ENCODE data around the gene ITPRIPL1.

Gene ITPRIPL1

DNA sequence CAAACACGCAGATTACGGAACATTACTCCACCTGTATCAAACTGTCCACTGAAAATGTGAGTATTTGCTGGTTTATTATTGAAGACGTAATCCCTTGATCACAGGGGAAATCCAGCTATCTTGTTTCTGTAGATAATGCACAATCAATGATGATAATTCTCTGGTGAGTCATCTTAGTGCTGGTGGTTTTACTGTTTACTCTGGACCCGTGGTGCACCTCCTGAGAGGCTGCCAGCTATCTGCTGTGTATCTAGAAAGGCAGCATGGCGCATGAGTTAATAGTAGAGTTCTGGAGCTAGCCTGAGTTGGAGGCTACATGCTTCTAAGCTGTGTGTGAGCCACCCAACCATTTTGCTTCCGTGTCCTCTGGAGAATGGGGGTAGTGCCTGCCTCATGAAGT lies 17.0 kb downstream of the ITPRIPL1 start:
- Histone ChIP-seq H3K27ac (peak overlapping the region; percentile 31; the same call in 1 of the 2 replicates), H3K4me3 (ENCODE audit: low read depth, low read length) (no peak overlapping the region), H3K36me3 (peaks cover 64% of the 10 kb centered on the region), H3K27me3 (ENCODE audit: insufficient read depth, low read depth, severe bottlenecking) (no peaks in the 10 kb centered on the region), H3K9me3 (ENCODE audit: severe bottlenecking) (no peaks in the 10 kb centered on the region)
- no peak for DNase-seq
- TF ChIP-seq CTCF (IDR thresholded peaks at IDR 0.05; ENCODE audit: low read depth, low read length): no peak

DNA sequence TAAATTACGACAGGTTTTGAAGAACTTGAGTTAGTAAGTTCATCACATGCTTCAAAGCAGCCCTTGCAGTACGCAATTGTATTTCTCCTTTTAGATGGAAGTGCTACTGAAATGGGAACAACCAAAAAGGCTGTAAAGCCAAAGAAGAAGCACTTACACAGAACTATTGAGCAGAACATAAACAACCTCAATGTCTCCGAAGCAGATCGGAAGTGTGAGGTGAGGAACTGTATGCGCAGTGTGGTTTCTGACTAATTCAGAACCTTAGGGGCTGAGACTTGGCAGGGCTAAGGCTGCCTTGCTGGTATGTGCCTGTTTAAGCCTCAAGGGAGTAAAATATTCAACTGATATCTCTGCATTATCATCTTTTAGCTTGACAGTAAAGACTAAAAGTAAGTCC lies 18.9 kb downstream of the ITPRIPL1 start:
- no peak for DNase-seq
- Histone ChIP-seq H3K9me3 (ENCODE audit: severe bottlenecking) (no peaks in the 10 kb centered on the region), H3K36me3 (peaks cover 81% of the 10 kb centered on the region), H3K27ac (peak overlapping the region; percentile 59), H3K27me3 (ENCODE audit: insufficient read depth, low read depth, severe bottlenecking) (no peaks in the 10 kb centered on the region), H3K4me3 (ENCODE audit: low read depth, low read length) (no peak overlapping the region)
- TF ChIP-seq CTCF (IDR thresholded peaks at IDR 0.05; ENCODE audit: low read depth, low read length): no peak

DNA sequence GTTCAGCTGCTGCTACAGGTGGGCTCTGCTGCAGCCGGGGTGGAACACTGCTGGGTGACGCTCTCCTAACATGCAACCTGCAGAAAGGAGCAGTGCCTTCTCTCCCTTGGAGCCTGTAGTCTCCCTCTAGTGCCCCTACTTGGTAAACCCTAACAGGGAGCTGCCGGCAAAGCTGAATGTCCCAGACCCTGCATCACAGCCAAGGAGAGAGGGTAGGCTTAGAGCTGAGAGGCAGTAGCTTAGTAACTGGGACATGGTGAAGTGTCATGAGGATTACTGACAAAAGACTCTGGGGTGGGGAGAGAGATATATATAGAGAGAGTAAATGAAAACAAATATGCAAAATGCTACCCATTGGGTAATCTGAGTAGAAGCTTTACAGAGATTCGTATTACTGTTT lies 20.3 kb downstream of the ITPRIPL1 start:
- DNase-seq: peak; percentile 87
- peak; percentile 84 for TF ChIP-seq CTCF (IDR thresholded peaks at IDR 0.05; ENCODE audit: low read depth, low read length)
- Histone ChIP-seq H3K27ac (peak overlapping the region; percentile 65), H3K36me3 (peaks cover 88% of the 10 kb centered on the region), H3K4me3 (ENCODE audit: low read depth, low read length) (no peak overlapping the region), H3K9me3 (ENCODE audit: severe bottlenecking) (no peaks in the 10 kb centered on the region), H3K27me3 (ENCODE audit: insufficient read depth, low read depth, severe bottlenecking) (no peaks in the 10 kb centered on the region)

GRCh38 chr2:96345868-96346462 lies 20.8 kb downstream of the ITPRIPL1 start:
- Histone ChIP-seq H3K27me3 (ENCODE audit: insufficient read depth, low read depth, severe bottlenecking) (no peaks in the 10 kb centered on the region), H3K36me3 (peaks cover 93% of the 10 kb centered on the region), H3K9me3 (ENCODE audit: severe bottlenecking) (no peaks in the 10 kb centered on the region), H3K4me3 (ENCODE audit: low read depth, low read length) (no peak overlapping the region), H3K27ac (no peak overlapping the region)
- no peak for DNase-seq
- TF ChIP-seq CTCF (IDR thresholded peaks at IDR 0.05; ENCODE audit: low read depth, low read length): no peak

GRCh38 chr2:96347395-96347794 lies 22.3 kb downstream of the ITPRIPL1 start:
- H3K4me3 ChIP-seq (ENCODE audit: low read depth, low read length): no peak overlapping the region
- peaks cover 94% of the 10 kb centered on the region for H3K36me3 ChIP-seq
- no peak for TF ChIP-seq CTCF (IDR thresholded peaks at IDR 0.05; ENCODE audit: low read depth, low read length)
- H3K9me3 ChIP-seq (ENCODE audit: severe bottlenecking): no peaks in the 10 kb centered on the region
- H3K27ac ChIP-seq: no peak overlapping the region
- no peak for DNase-seq
- H3K27me3 ChIP-seq (ENCODE audit: insufficient read depth, low read depth, severe bottlenecking): no peaks in the 10 kb centered on the region

DNA sequence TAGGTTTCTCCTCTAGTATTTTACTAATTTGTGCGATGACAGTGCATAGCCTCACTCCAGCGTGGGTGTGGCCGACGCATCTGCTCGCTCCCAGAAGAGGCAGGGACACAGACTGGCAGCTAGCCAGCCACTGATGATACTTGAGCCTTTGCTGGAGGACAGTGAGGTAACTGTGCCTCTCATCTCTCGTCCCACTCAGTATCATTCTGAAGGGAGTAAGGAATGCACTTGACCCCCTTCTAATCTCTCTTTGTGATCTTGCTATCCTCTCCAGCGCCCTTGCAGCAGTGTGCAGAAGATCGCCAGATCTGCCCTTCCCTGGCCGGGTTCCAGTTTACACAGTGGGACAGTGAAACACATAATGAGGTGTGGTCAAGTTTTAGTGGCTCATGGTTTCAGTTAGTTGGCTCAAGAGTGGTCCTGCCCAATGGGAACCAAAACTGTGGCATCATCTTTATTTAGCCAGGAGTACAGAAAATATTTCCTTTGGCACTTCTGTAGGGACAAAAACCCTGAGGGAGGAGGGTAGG lies 28.0 kb downstream of the ITPRIPL1 start:
- DNase-seq: no peak
- H3K4me3 ChIP-seq (ENCODE audit: low read depth, low read length): no peak overlapping the region
- peaks cover 95% of the 10 kb centered on the region for H3K36me3 ChIP-seq
- no peak for TF ChIP-seq CTCF (IDR thresholded peaks at IDR 0.05; ENCODE audit: low read depth, low read length)
- no peak overlapping the region for H3K27ac ChIP-seq
- H3K27me3 ChIP-seq (ENCODE audit: insufficient read depth, low read depth, severe bottlenecking): no peaks in the 10 kb centered on the region
- H3K9me3 ChIP-seq (ENCODE audit: severe bottlenecking): no peaks in the 10 kb centered on the region
